H1 (cell line): ENCODE data around the gene WDR12. TPM values are rescaled to one million over a fixed set of nuclear protein-coding genes. Genes with fewer than 3 reads are reported as not detected.
A peak's percentile ranks its signal among the peaks of the same experiment; 100 is the strongest.

Experiments used
- CTCF ChIA-PET: fragments of 300-600 bp; sonication (Branson Sonifier 250); formaldehyde crosslinking; loops from one replicate; lab custom pipeline; 2021; ENCODE audit not compliant: partially characterized antibody; lab: Charles Lee
- POLR2A ChIA-PET: fragments of 300-600 bp; sonication (Branson Sonifier 250); formaldehyde crosslinking; loops from one replicate; lab custom pipeline; 2021; ENCODE audit warnings: inconsistent platforms; ENCODE audit not compliant: partially characterized antibody; lab: Charles Lee
- DNase-seq, 2 experiments: peaks; one replicate each; pipeline versions ENCODE4 v3.0.0 to v3.0.0-alpha.2; 2010 to 2022; ENCODE audit warnings: low spot score in 2 of 2, low read depth in 1 of 2, mixed read lengths in 1 of 2
- FAIRE-seq: peaks from 2 replicates; lab custom pipeline; 2011; peaks lifted over from hg19 to GRCh38; lab: Jason Lieb, UNC
- H2AFZ ChIP-seq: 2 replicates; pipeline ENCODE4 v1.8.1; 2012; ENCODE audit warnings: low read length, inconsistent platforms
- H2AK5ac ChIP-seq: 2 replicates; pipeline ENCODE4 v1.6.1; 2013; ENCODE audit warnings: low read depth, low read length
- H2BK120ac ChIP-seq: replicated peaks from 2 replicates; pipeline ENCODE3; 2013; ENCODE audit warnings: low read depth, low read length, inconsistent platforms
- H2BK12ac ChIP-seq: 2 replicates; pipeline ENCODE4 v1.6.1; 2013; ENCODE audit warnings: low read depth, low read length
- H2BK15ac ChIP-seq: 2 replicates; pipeline ENCODE4 v1.6.1; 2013; ENCODE audit warnings: low read length
- H2BK20ac ChIP-seq: 2 replicates; pipeline ENCODE4 v1.6.1; 2013; ENCODE audit warnings: low read length
- H2BK5ac ChIP-seq: 2 replicates; pipeline ENCODE4 v1.6.1; 2013; ENCODE audit warnings: low read depth, low read length
- H3K14ac ChIP-seq: 2 replicates; pipeline ENCODE4 v1.6.1; 2013; ENCODE audit warnings: inconsistent platforms; ENCODE audit not compliant: insufficient read length
- H3K18ac ChIP-seq: 2 replicates; pipeline ENCODE4 v1.6.1; 2013; ENCODE audit warnings: low read length; ENCODE audit errors: extremely low read depth
- H3K23ac ChIP-seq: 2 replicates; pipeline ENCODE4 v1.6.1; 2013; ENCODE audit warnings: inconsistent platforms; ENCODE audit not compliant: insufficient read length
- H3K23me2 ChIP-seq: 2 replicates; pipeline ENCODE4 v1.6.1; 2013; ENCODE audit warnings: low read depth, low read length
- H3K27ac ChIP-seq: 2 replicates; pipeline ENCODE4 v1.6.1; 2011; ENCODE audit warnings: low read depth, low read length, inconsistent platforms
- H3K27me3 ChIP-seq, 4 experiments: replicated peaks in 1 of 4; 1 replicate in 1 of 4; 2 replicates in 3 of 4; pipeline versions ENCODE4 v1.6.1 to v1.8.1; 2011 to 2013; ENCODE audit warnings: low read length in 3 of 4, mild to moderate bottlenecking in 3 of 4, inconsistent platforms in 2 of 4, mixed read lengths in 2 of 4, moderate library complexity in 1 of 4; ENCODE audit not compliant: control insufficient read depth in 3 of 4, insufficient read depth in 3 of 4; ENCODE audit errors: extremely low read depth in 1 of 4
- H3K36me3 ChIP-seq, 4 experiments: 2 replicates each; pipeline versions ENCODE4 v1.6.1 to v1.8.1; 2011 to 2013; ENCODE audit warnings: mild to moderate bottlenecking in 4 of 4, low read length in 3 of 4, moderate library complexity in 2 of 4, control low read depth in 1 of 4, inconsistent platforms in 1 of 4; ENCODE audit not compliant: insufficient read depth in 4 of 4, control insufficient read depth in 2 of 4
- H3K4ac ChIP-seq: replicated peaks from 2 replicates; pipeline ENCODE3; 2013; ENCODE audit warnings: low read length, low read depth, mixed read lengths, inconsistent platforms; ENCODE audit not compliant: insufficient read length
- H3K4me1 ChIP-seq, 4 experiments: replicated peaks in 1 of 4; 1 replicate in 1 of 4; 2 replicates in 3 of 4; pipeline versions ENCODE4 v1.6.1 to v1.8.1; 2011 to 2013; ENCODE audit warnings: low read length in 3 of 4, inconsistent platforms in 2 of 4, mixed read lengths in 1 of 4; ENCODE audit not compliant: insufficient read depth in 4 of 4, control insufficient read depth in 3 of 4
- H3K4me2 ChIP-seq, 2 experiments: 2 replicates each; pipeline versions ENCODE4 v1.6.1 to v1.8.1; 2011 to 2013; ENCODE audit warnings: low read depth in 2 of 2, low read length in 2 of 2, control low read depth in 1 of 2, inconsistent platforms in 1 of 2, mild to moderate bottlenecking in 1 of 2; ENCODE audit not compliant: insufficient read depth in 1 of 2
- H3K4me3 ChIP-seq, 4 experiments: fragments of 200-600, 300-600 bp in 1 of 4; sonication (generic), shearing (Covaris generic), sonication (Bioruptor Twin) in 1 of 4; 2 replicates each; pipeline versions ENCODE4 v1.5.1 to v1.8.1; 2011 to 2016; ENCODE audit warnings: low read length in 4 of 4, low read depth in 3 of 4, control low read depth in 2 of 4, inconsistent platforms in 2 of 4, mild to moderate bottlenecking in 2 of 4, mixed read lengths in 1 of 4, moderate library complexity in 1 of 4; ENCODE audit not compliant: insufficient read depth in 2 of 4; ENCODE audit errors: extremely low read depth in 1 of 4
- H3K56ac ChIP-seq: replicated peaks from 2 replicates; pipeline ENCODE3; 2013; ENCODE audit warnings: low read depth, mild to moderate bottlenecking, mixed read lengths, low read length, inconsistent platforms; ENCODE audit not compliant: insufficient read length
- H3K79me1 ChIP-seq: 2 replicates; pipeline ENCODE4 v1.6.1; 2013; ENCODE audit warnings: low read depth, low read length, control low read depth
- H3K79me2 ChIP-seq, 2 experiments: 2 replicates each; pipeline versions ENCODE4 v1.6.1 to v1.8.1; 2012 to 2013; ENCODE audit warnings: low read length in 2 of 2, mild to moderate bottlenecking in 2 of 2, inconsistent platforms in 1 of 2; ENCODE audit not compliant: insufficient read depth in 2 of 2, control insufficient read depth in 1 of 2
- H3K9ac ChIP-seq, 4 experiments: replicated peaks in 1 of 4; 1 replicate in 1 of 4; 2 replicates in 3 of 4; pipeline versions ENCODE4 v1.6.1 to v1.8.1; 2011 to 2013; ENCODE audit warnings: low read depth in 3 of 4, low read length in 3 of 4, control low read depth in 2 of 4, mild to moderate bottlenecking in 2 of 4, moderate library complexity in 2 of 4, inconsistent platforms in 1 of 4; ENCODE audit errors: extremely low read depth in 1 of 4
- H3K9me3 ChIP-seq, 2 experiments: 2 replicates each; pipeline versions ENCODE4 v1.6.1 to v1.8.1; 2012 to 2013; ENCODE audit warnings: mild to moderate bottlenecking in 2 of 2, moderate library complexity in 2 of 2, control low read depth in 1 of 2, inconsistent platforms in 1 of 2, low read depth in 1 of 2, low read length in 1 of 2, mixed read lengths in 1 of 2; ENCODE audit not compliant: insufficient read depth in 2 of 2
- H4K20me1 ChIP-seq, 2 experiments: replicated peaks in 1 of 2; 2 replicates each; pipeline versions ENCODE3 to v1.8.1; 2011 to 2013; ENCODE audit warnings: inconsistent platforms in 2 of 2, low read length in 2 of 2, mild to moderate bottlenecking in 1 of 2; ENCODE audit not compliant: insufficient read depth in 2 of 2, control insufficient read depth in 1 of 2
- H4K5ac ChIP-seq: 2 replicates; pipeline ENCODE4 v1.6.1; 2013; ENCODE audit warnings: low read length, low read depth, mixed read lengths, inconsistent platforms; ENCODE audit not compliant: insufficient read length
- H4K8ac ChIP-seq: 2 replicates; pipeline ENCODE4 v1.8.0; 2013; ENCODE audit warnings: mild to moderate bottlenecking, moderate library complexity, low read length, inconsistent platforms; ENCODE audit not compliant: insufficient read depth; ENCODE audit errors: extremely low read depth
- H4K91ac ChIP-seq: replicated peaks from 2 replicates; pipeline ENCODE3; 2013; ENCODE audit warnings: low read length, mixed read lengths, inconsistent platforms; ENCODE audit not compliant: insufficient read length
- CHD2 ChIP-seq: IDR thresholded peaks from 2 replicates; pipeline ENCODE4 v1.6.1; 2012; ENCODE audit warnings: low read length, improper control_type of control experiment
- EGR1 ChIP-seq: IDR thresholded peaks from 2 replicates; pipeline ENCODE4 v1.6.1; 2011; ENCODE audit warnings: low read depth, low read length, borderline replicate concordance
- KDM1A ChIP-seq: fragments of 200-600, 300-600 bp; sonication (generic); IDR thresholded peaks from 2 replicates; pipeline ENCODE4 v1.7.1; 2016; ENCODE audit warnings: mild to moderate bottlenecking, low read length, borderline replicate concordance
- SIN3A ChIP-seq, 2 experiments: IDR thresholded peaks in 1 of 2; conservative IDR thresholded peaks in 1 of 2; 2 replicates each; pipeline ENCODE4 v1.6.1; 2011 to 2012; ENCODE audit warnings: low read length in 2 of 2, improper control_type of control experiment in 1 of 2, low read depth in 1 of 2, mild to moderate bottlenecking in 1 of 2
- SRF ChIP-seq: IDR thresholded peaks from 2 replicates; pipeline ENCODE4 v1.6.1; 2011; ENCODE audit warnings: mild to moderate bottlenecking, low read depth, low read length, moderate library complexity
- WGBS, 2 experiments: shearing (Covaris generic) in 1 of 2; methylation state at CpG; one replicate each; pipeline versions ENCODE4 v1.1.6 to v1.1.7; 2013 to 2015; ENCODE audit warnings: low lambda C conversion rate in 2 of 2, mixed read lengths in 2 of 2, inconsistent platforms in 1 of 2, low coverage in 1 of 2, missing lambda C conversion rate in 1 of 2; ENCODE audit not compliant: insufficient replicate concordance in 2 of 2, insufficient coverage in 1 of 2, insufficient read length in 1 of 2; ENCODE audit errors: extremely low coverage in 1 of 2, missing lambda C conversion rate in 1 of 2; 5-methylcytosine and 5-hydroxymethylcytosine counted together
- long read RNA-seq, 2 experiments: library from RNA in 1 of 2; library from capped mRNA in 1 of 2; stranded (forward); transcript quantifications; one replicate each; pipeline ENCODE4 v2.0.0, GENCODE V29; 2021; ENCODE audit warnings: inconsistent platforms in 1 of 2
- polyA minus RNA-seq, 3 experiments: library from RNA; depleted of rRNA, polyadenylated mRNA; stranded (reverse); fragments of >200 nt; gene quantifications; 1 replicate in 2 of 3; 2 replicates in 1 of 3; pipeline ENCODE4 v1.2.3, GENCODE V29; 2011
- polyA plus RNA-seq, 7 experiments: library from polyadenylated mRNA; depleted of rRNA in 3 of 7; stranded (reverse) in 5 of 7; unstranded in 2 of 7; fragments of >200 nt in 5 of 7; fragments of 200-250 nt in 2 of 7; gene quantifications; 1 replicate in 5 of 7; 2 replicates in 1 of 7; 4 replicates in 1 of 7; pipeline versions ENCODE4 v1.2.1 to v1.2.3, GENCODE V29; 2011 to 2013; ENCODE audit warnings: missing spikeins in 2 of 7, mixed read lengths in 2 of 7
- total RNA-seq: library from RNA; stranded (reverse); fragmentation: NEBNext Ultra II Directional; extraction: Animal tissue kit (Norgen Biotek cat#: 25700); gene quantifications from 2 replicates; pipeline ENCODE4 v1.2.1, GENCODE V29; 2021
- TF ChIP-seq, protein P1 (sequence below): IDR thresholded peaks from 2 replicates; pipeline ENCODE4 v1.6.1; 2011; ENCODE audit warnings: low read length, improper control_type of control experiment

The WDR12 gene
- total RNA-seq (150 and 183 TPM in 2 replicates), polyA plus RNA-seq (2011; rRNA removed) (9.7 and 25.0 TPM in 2 replicates), polyA minus RNA-seq (2011; rRNA and poly(A)+ RNA removed) (29.1 and 43.1 TPM in 2 replicates)
- polyA plus RNA-seq (2011; cell fraction: cytosol; rRNA removed): 46.2 TPM
- 16.7 TPM for polyA plus RNA-seq (2011; cell fraction: nucleus; rRNA removed)
- 80.4 to 122 TPM (median 91.6 TPM) in 4 replicates for polyA plus RNA-seq (2012, experiment 1 of 2)
- polyA plus RNA-seq (2012, experiment 2 of 2): 8.0 TPM
- polyA plus RNA-seq (2013, experiment 1 of 2): 69.7 TPM
- polyA plus RNA-seq (2013, experiment 2 of 2): 67.6 TPM
- 43.7 TPM for polyA minus RNA-seq (2011; cell fraction: cytosol; rRNA and poly(A)+ RNA removed)
- polyA minus RNA-seq (2011; cell fraction: nucleus; rRNA and poly(A)+ RNA removed): 24.5 TPM
- long read RNA-seq, experiment 1, full-length matches to known transcripts: 31 of 72 reads
- long read RNA-seq, experiment 1, partial matches to known transcripts: 24 of 72 reads
- long read RNA-seq, experiment 1, other reads (novel, unspliced or antisense): 17 of 72 reads
- long read RNA-seq, experiment 2, full-length matches to known transcripts: 64 of 81 reads
- long read RNA-seq, experiment 2, partial matches to known transcripts: 10 of 81 reads
- long read RNA-seq, experiment 2, other reads (novel, unspliced or antisense): 7 of 81 reads

DNA sequence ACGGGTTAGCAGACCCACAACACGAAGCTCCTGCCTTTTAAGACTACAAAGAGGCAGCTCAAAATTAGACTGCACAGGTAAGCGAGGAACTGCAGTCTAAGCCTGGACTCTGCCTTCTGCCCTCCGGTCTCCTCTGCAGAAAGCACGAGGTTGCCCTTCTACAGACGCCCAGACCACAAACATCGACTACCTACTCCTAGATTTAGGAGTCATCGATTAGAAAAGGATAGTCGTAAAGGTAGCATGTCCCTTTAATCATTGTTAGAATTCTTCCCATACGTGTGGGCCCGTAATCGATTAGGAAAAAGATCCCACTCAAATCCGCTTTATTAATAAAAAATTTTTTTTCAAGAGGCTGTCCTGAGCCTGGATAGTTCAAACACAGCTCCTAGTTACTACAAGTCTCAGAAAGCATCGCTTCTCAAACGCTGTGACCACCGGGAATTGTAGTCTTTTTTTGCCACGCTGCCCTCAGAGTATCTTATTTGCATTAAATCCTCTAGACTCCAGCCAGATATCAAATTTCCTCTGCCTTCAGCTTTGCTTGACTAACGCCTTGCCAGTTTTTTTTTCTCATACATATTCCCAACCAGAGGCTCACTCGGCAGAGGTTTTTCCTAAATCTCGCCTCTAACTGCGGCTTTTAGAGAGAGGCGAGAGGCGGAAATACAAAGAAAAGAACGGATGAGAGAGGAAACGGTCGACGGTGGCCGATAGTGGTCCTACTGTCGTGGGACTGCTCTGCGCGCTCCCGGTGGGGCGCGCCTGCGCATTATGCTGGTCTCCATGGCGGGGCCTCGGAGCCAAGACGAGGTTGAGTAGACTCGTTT, at the start of gene WDR12, which contains the start of gene CARF:
Gene WDR12, minus strand, starts transcription at position 162 of the 830 bp plus-strand sequence. CDS start 197 bp downstream, outside the sequence.
Gene CARF, plus strand, starts transcription at position 764 of the 830 bp plus-strand sequence. CDS start 29,628 bp downstream, outside the sequence.
- Histone ChIP-seq H3K9me3 (no peaks in the 10 kb centered on the region), H3K18ac (peak within 1 kb of the TSS; percentile 99), H2BK120ac (peak within 1 kb of the TSS; percentile 75), H4K5ac (peak within 1 kb of the TSS; percentile 79), H3K23ac (no peak within 1 kb of the TSS), H3K4me2 (peak within 1 kb of the TSS; percentile 58 to 79), H2AFZ (peak within 1 kb of the TSS; percentile 99), H3K9ac (peak within 1 kb of the TSS; percentile 90 to 100 (median 94)), H3K36me3 (peaks cover 0 to 10% (median 1%) of the 10 kb centered on the region in 4 experiments; a peak in 2 of 8 replicates), H3K79me2 (peaks cover 20 to 48% of the 10 kb centered on the region in 2 experiments), H3K4ac (peak within 1 kb of the TSS; percentile 99), H3K56ac (peak within 1 kb of the TSS; percentile 81), H3K27me3 (no peaks in the 10 kb centered on the region), H4K91ac (peak within 1 kb of the TSS; percentile 75), H3K27ac (peak within 1 kb of the TSS; percentile 74), H2BK20ac (peak within 1 kb of the TSS; percentile 83; the same call in 1 of the 2 replicates), H3K14ac (no peak within 1 kb of the TSS), H2BK12ac (peak within 1 kb of the TSS; percentile 94; the same call in 1 of the 2 replicates), H2AK5ac (peak within 1 kb of the TSS; percentile 95; the same call in 1 of the 2 replicates), H4K20me1 (peaks cover 2% of the 10 kb centered on the region in 2 experiments), H4K8ac (peak within 1 kb of the TSS; percentile 88; the same call in 1 of the 2 replicates), H3K4me1 (no peaks in the 10 kb centered on the region; a peak in 1 of 7 replicates), H3K79me1 (peaks cover 3% of the 10 kb centered on the region), H3K4me3 (peak within 1 kb of the TSS; percentile 96 to 99 (median 98)), H3K23me2 (no peaks in the 10 kb centered on the region; the same call in 1 of the 2 replicates), H2BK15ac (peak within 1 kb of the TSS; percentile 89; the same call in 1 of the 2 replicates), H2BK5ac (peak within 1 kb of the TSS; percentile 98)
- WGBS, 2 experiments: 2% methylated on average over 35 of the region's 39 CpGs; no CpG with 5 or more reads in 1 of the 2 experiments
- POLR2A ChIA-PET: interaction anchor here (0.7 to 2.6 kb wide), 21 partner anchors 11 to 416 kb away, joined by 3 to 10 read pairs (median 4); partner anchors contain the start of genes ABI2, CYP20A1, ICA1L and NBEAL1
- FAIRE-seq (peak; percentile 42), DNase-seq (peak; percentile 56 to 88)
- CTCF ChIA-PET: interaction anchor here (0.6 kb wide), 2 partner anchors 176 to 328 kb away, joined by 3 read pairs; no protein-coding TSS in a partner anchor
- TF ChIP-seq CHD2 (0 out of 2 replicates have a peak, but pooled peaks have one; percentile 55), SIN3A (conservative IDR thresholded peaks at IDR 0.05 in 1 of 2, IDR thresholded peaks at IDR 0.05 in 1 of 2; ENCODE audit: low read depth in 1 of 2, low read length in 2 of 2) (peak; percentile 70 to 97), EGR1 (no peak), KDM1A (no peak), SRF (peak; percentile 91)
- TF ChIP-seq, protein P1, sequence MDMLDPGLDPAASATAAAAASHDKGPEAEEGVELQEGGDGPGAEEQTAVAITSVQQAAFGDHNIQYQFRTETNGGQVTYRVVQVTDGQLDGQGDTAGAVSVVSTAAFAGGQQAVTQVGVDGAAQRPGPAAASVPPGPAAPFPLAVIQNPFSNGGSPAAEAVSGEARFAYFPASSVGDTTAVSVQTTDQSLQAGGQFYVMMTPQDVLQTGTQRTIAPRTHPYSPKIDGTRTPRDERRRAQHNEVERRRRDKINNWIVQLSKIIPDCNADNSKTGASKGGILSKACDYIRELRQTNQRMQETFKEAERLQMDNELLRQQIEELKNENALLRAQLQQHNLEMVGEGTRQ: no peak
